NCI-H2081 treated with DMSO at 0.1 percent for 48 hours (cell line): ENCODE data around the gene TCL1A.
"Not testable (repeated sequence)": the region's sequence is repeated elsewhere in the genome, so short reads cannot be mapped to it uniquely, and the experiment has no call there.

Experiments
- DNase-seq: peaks from one replicate; lab custom pipeline; 2025; lab: John Stamatoyannopoulos, UW

The TCL1A gene, protein sequence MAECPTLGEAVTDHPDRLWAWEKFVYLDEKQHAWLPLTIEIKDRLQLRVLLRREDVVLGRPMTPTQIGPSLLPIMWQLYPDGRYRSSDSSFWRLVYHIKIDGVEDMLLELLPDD

DNA sequence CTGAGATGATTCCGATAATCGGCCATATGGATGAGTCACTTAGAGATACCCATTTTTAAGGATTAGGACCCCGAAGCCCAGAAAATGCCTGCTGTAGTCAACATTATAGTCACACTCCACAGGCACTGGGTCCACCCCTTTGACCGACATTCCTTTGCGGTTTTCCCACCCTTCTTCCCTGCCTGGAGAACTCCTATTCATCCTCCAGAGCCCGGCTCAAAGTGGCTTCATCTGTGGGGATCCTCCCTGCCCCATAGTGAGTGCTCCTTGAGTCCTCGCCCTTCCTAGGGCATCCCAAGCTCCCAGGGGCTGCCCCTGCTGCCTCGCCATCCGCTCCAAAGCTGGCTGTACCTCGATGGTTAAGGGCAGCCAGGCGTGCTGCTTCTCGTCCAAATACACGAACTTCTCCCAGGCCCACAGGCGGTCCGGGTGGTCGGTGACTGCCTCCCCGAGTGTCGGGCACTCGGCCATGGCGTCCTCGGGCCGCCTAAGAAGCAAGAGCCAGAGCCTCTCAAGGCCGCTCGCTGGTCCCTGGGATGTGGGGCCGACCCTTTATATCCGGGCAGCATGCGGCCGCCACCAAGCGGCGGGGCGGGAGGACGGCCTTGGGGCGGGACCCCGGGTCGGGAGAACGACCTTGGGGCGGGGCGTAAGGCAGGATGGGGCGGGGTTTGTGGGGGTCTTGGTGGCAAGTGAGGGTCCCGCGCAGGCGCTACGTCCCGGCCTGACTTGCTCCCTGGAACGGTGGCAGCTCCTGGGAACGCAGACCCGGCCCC, at the start of gene TCL1A:
Gene TCL1A (minus strand): TSS at position 530 of the 776 bp plus-strand sequence. CDS start 59 bp downstream, at position 471.
- DNase-seq: no peak

DNA sequence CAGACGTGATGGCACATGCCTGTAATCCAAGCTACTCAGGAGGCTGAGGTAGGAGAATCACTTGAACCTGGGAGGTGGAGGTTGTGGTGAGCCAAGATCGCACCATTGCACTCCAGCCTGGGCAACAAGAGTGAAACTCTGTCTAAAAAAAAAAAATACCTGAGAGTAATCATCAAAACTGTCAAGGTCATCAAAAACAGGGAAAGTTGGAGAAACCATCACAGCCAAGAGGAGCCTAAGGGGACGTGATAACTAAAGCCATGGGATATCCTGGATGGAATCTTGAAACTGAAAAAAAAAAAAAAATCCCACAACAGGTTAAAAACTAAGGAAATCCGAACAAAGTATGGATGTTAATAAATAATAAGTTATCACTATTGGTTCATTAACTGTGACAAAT, 49.1 kb upstream of the TCL1A start:
- not testable (repeated sequence) for DNase-seq

DNA sequence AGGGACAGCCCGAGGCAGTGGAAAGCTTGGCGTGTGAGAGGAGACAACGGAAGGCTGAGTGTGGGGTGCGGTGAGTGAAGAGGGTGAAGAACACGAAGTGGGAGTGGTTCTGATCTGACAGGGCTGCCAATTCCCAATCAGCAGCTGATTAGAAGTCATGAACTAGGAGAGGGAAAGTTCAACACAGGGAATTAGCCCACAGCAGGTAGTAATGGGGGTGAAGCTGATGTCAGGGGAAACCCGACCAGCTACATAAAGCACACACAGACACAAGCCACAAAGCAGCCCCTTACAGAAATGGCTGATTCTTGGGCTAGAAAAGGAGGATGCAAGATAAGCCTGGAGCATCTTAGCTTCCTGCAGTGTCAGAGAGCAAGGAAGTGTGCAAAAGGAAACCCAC, 47.5 kb upstream of the TCL1A start:
- DNase-seq: no peak

DNA sequence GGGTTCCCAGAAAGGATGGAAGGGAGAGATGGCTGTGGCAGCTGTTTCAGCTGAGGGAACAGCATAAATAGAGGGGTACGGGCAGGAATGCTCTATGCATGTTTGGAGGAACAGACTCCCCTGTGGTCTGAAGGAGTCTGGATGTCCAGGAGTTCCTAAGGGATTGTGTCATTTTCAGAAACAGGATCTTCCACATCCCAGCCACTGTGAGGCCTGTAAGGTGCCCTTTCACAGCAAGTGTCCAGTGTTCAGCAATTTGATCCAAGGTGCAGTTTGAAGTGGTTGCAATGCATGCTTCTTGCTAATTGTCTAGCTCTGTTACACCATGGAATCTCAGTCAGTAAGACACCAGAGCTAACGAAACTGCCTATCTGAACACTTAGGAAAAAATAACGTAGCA, 46.7 kb upstream of the TCL1A start:
- DNase-seq: no peak

DNA sequence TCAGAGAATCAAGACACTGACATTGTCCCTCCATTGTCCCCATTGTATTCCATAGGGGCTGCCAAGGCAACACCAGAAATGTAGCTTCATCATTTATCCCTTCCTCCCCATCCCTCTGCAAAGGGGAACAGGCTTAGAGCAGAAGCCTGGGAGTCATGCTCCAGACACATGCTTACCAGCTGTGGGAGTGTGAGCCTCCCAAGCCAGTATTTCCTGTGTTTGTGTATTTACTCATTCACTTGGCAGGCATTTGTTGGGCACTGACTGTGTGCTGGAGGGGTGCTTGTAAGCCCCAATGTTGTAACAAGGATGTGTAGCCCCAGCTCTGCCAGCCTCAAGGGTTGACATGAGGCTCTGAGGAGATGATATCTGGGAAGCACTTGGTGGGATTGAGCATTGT, 46.0 kb upstream of the TCL1A start:
- no peak for DNase-seq

DNA sequence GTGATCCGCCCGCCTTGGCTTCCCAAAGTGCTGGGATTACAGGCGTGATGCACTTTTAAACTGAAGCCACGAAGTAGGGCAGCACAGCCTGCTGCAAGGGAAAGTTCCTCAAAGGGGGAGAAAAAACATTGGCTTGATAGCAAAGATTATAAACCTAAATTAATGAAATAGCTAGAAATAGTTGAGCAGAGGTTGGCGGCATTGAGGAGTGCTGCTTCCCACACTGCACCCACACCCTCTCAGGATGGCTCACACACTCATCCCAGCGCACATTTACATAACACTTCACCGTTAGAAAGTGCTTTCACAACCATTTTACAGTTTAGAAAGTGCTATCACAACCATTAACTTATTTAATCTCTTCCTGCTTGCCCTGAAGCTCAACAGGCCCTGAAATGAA, 44.4 kb upstream of the TCL1A start:
- DNase-seq: no peak

DNA sequence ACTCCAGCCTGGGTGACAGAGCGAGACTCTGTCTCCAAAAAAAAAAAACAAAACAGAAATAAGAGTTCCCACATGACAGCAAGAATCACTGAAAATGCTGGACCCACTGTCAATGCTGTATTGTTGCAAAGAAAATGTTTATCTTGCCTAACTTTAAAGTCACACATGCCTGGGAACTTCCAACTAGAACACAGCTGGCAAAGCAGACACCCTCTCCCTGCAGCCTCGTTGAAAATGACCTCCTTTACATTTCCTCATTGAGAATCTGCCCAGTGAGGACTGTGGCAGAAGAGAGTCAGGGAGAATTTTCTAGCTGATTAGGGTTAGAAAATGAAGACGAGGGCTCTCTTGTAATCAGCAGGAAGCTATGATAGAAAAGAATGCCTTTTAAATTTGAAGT, 42.8 kb upstream of the TCL1A start:
- no peak for DNase-seq

DNA sequence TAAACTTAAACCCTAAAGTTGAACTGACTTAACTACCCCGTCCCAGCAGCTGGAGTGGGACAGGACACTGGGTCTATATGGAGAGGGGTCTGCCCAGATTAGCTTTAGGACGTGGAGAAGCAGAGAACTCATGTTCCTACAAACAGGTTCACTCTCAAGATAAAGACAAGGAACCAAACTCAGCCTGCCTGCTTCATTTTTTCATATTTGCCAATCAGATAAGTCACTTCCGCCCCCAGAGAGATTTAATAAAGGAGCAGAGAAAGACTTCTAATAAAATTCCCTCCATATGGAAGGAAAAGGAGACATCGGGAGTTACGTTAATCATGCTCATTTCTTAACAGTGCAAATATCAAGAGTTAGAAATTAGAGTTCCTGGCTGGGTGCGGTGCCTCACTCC, 42.2 kb upstream of the TCL1A start:
- no peak for DNase-seq

DNA sequence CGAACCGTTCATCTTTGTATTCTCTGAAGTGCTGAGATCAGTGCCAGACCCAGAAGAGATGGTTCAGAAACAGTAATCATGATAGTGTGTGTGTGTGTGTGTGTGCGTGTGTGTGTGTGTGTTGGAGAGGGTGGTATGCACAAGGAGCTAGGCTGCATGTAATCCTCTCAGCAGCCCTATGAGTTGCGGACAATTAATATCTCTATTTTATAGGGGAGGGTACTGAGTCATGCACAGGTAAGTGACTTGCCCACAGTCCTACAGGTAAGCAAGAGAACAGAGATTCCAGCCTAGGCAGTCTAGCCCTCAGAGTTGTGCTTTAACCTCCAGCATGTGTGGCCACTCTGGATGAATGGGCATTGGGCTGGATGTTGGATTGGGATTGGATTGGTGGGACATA, 27.9 kb upstream of the TCL1A start:
- DNase-seq: no peak

DNA sequence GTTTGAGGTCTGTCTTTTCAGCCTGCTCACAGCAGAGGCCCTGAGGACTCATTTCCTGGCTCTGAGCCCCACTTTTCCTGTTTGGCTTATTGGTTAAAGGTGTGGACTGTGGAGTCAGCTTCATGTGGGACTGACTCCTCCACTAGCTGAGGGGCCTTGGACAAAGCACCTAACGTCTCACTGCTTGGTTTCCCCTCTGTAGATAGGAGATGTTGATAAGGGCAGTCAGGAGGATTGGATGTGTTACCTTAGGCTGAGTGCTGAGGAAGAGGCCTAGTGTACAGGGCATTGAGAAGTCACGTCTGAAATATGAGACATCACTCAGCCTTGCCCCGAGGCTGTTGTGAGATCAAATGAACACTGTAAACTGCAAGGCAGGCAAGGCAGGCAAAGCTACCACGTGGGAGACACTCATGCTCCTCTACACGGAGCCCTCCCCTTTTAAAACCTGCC, 27.1 kb upstream of the TCL1A start:
- no peak for DNase-seq

DNA sequence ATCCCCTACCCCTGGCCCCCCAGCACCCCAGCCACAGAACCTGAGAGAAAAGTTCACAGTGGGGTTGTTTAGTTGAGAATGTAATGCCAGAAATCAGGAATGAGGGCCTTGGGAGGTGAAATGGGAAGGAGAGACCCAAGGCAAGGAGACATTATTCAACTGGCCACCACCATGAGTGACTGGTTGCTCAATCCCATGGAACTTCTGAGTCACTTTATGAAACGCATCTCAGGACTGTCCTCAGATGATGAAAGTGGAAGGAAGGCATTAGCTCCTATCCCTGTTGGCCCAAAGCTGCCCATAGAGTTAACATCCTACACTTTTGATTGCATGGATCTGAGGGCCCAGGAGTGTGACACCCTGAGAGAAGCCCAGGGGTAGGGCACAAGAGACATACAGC, 25.4 kb upstream of the TCL1A start:
- no peak for DNase-seq

DNA sequence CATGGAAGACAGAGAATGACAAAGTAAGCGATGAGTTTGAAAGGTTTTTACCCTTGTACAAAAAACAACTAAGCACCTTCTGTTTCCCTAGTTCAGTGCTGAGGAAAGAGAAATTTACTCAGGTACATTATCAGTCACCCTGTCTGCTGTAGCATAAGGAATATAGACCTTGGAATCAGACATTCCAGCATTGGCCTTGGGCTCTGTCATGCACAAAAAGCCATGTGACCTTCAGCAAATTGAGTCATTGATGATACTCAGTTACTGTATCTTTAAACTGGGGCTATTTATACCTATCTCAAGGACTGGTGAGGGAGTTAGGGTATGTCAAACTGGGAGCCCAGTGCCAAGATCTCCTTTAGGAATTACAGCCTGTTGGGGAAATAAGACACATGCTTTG, 19.3 kb upstream of the TCL1A start:
- no peak for DNase-seq

DNA sequence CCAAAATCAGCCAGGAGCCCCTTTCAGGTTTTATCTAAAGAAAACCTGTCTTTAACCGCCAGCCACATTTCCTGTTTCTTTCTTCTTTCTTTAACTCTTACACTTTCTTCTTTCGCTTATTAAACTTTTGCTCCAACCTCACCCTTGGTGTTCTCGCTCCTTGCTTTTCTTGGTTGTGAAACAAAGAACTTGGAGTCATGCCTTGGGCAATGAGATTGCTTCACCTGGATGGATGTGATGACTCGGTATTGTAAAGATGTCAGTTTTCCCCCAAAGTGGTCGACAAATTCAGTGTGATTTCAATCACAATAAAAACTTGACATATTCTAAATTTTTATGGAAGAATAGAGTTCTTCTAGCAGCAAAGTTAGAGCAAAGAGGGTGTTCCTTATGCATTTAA, 16.2 kb upstream of the TCL1A start:
- DNase-seq: no peak

DNA sequence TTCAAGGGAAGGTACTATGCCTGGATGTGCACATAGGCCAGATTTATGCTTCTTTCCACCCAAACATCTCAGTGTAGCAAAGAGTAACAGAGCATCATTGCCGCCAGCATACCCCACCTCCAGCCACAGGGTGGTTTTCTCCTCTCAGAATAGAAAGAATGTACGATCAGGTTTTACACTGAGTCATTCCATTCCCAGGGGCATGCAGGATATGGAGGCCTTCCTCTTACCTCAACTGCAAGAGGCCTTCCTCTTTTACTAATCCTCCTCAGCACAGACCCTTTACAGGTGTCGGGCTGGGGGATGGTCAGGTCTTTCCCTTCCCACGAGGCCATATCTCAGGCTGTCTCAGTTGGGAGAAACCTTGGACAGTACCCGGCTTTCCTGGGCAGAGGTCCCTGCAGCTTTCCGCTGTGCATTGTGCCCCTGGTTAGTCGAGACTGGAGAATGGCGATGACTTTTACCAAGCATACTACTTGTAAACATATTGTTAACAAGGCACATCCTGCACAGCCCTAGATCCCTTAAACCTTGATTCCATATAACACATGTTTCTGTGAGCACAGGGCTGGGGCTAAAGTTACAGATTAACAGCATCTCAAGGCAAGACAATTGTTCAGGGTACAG, 15.6 kb upstream of the TCL1A start:
- DNase-seq: not testable (repeated sequence)

DNA sequence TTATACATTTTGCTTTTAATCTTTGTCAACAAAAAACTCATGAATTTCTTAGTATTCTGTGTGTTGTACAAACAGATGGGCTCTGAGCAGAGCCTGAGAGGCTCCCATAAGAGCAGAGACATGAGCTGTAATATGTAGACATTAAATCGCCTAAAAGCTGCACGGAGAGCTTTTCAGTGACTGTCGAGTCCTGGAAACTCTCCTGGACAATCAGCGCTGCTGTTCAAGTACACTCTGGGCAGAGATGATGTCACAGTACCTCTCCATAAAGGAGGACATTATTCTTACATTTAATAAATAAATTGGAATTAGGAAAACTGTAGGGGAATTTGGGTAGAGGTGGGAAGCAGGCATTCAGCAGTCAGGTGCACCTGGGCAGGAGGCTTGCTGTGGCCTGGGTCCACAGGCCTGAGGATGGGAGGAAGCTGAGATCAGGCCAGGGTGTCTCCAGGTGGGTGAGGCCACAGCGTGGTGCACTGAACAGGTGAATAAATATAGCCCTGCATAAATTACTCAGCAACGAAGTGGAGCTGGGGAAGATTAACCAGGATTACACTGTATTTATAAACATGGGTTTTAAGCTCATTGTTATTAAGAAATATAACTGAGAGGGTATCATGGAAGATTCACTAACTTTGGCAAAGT, 13.3 kb upstream of the TCL1A start:
- DNase-seq: no peak

DNA sequence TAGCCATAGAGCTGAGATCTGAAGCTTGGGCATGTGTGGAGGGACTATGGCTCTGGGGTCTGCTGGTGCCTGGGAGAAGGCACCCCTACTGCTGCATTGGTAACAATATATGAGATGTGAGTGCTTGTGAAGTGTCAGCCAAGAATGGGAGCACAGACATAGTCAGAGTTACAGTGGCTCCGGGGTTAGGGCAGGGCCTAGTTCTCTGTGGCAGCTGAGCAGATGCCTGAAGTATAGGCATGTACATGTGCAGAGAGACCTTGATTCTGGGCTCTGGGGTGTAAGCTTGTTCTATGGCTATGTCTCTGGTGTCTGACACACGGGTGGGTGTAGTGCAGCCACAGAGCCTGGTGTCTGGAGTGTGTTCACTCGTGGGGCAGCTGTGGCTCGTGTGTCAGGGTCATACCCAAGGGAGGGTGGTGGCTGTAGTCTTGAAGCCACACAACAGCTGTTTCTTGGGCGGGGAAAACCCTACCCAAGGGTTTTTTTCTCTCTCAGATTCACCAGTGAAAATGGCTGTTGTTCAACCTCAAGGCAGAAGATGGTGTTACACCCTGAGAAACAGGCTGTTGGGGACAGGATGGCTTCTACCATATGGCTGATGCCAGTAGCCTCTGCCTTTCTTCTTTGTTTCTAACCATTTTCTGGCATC, 11.9 kb upstream of the TCL1A start:
- DNase-seq: no peak

DNA sequence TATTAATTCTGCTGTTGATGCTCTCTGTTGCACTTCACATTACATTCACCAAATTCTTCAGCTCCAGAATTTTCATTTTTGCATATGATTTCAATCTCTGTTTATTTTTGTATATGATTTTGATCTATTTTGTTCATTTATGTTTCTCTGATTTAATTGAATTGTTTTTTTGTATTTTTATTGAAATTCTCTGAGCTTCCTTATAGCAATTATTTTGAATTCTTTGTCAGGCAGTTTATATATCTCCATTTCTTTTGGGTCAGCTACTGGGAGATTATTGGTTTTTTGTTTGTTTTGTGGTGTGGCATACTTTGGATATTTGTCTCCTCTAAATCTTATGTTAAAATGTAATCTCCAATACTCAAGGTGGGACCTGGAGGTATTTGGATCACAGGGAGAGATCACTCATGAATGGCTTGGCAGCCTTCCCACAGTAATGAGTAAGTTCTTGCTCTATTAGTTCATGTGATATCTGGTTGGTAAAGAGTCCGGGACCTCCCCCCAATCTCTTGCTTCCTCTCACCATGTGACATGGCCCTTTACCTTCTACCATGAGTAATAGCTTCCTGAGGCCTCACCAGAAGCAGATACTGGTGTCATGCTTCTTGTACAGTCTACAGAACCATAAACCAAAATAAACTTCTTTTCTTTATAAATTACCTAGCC, 8.7 kb upstream of the TCL1A start:
- no peak for DNase-seq

DNA sequence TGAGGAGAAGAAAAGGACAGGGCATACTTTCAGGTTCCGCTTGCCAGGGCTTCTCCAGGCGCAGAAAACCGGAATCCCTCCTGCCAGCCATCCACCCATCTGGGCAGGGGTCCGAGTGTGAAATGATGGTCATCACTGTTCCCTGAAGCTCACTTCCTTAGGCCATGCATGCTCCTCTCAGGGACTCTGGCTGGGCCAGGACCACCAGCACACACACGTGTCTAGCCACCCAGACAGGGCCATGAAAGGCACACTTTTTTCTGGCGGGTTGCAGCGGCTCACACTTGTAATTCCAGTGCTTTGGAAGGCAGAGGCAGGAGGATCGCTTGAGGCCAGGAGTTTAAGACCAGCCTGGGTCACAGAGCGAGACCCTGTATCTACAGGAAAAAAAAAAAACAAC, 1.5 kb downstream of the TCL1A start:
- DNase-seq: no peak

DNA sequence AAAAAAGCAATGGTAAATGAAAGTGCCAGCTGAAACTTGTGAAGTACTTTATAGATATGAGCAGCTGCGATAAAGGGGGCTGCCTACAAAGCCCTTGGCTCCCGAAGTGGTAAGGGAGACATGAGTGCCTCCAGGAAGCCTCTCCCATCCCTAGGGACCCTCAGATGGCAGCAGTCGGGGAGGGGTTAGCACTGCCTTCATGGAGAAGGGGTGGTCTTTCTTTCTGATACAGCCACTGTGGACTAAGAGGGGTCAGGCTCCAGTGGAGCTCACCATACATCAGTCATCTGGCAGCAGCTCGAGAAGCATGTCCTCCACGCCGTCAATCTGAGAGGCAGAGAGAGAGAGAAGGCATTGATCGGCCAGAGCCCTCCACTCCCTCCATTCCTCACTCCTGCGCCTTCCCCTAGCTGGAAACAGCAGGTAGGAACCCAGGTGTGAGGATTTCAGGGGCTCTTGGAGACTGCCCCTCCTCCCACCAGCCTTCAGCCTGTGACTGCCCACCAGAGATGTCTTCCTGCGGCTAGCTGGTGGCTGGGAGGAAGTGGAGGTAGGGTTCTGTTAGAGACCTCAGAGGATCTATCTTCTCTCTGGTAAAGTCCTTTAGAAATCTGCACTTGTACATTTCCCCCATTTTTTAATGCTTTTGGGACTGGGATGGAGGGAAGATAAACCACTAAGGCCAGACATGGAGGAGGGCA, 2.3 kb downstream of the TCL1A start:
- no peak for DNase-seq

DNA sequence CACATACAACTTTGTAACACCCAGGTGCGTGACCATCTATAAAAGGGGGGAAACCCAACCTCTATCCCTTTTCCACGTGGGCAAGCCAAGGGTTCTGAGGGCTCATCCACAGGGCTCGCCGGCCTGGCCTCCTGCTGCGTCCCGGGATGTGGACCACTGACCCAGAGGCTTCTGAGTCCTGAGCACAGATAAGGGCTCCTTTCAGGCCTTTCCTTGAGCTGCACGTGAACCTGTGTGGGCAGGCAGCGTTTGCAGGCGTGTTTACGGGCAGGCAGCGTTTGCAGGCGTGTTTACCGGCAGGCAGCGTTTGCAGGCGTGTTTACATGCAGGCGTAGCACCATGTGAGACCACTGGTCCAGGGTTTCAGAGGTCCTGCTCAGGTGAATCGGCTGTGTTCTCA, 3.8 kb downstream of the TCL1A start:
- DNase-seq: no peak

DNA sequence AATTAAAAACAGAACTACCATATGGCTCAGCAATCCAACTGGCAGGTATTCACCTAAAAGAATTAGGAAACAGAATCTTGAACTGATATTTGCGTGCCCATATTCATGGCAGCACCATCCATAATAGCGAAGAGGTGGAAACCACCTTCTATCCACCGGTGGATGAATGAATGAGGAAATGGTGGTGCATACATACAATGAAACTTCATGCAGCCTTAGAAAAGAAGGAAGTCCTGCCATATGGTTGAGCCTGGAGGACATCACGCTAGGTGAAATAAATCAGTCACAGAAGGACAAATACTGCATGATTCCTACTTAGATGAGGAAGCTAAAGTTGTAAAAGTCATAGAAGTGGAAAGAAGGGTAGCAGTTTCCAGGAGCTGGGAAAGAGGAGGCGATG, 6.6 kb downstream of the TCL1A start:
- DNase-seq: no peak
